ENCODE results near the gene EPS8L2. TPM values are rescaled to one million over a fixed set of nuclear protein-coding genes. Genes with fewer than 3 reads are reported as not detected.

Gene EPS8L2
- total RNA-seq, 4 donors from 2014 or later: 185 to 259 (median 195) TPM

GRCh38 chr11:660281-660680 is 45.8 kb upstream of the EPS8L2 start:
- no peak for TF ChIP-seq POLR2A (IDR thresholded peaks at IDR 0.05)
- TF ChIP-seq, protein P1, sequence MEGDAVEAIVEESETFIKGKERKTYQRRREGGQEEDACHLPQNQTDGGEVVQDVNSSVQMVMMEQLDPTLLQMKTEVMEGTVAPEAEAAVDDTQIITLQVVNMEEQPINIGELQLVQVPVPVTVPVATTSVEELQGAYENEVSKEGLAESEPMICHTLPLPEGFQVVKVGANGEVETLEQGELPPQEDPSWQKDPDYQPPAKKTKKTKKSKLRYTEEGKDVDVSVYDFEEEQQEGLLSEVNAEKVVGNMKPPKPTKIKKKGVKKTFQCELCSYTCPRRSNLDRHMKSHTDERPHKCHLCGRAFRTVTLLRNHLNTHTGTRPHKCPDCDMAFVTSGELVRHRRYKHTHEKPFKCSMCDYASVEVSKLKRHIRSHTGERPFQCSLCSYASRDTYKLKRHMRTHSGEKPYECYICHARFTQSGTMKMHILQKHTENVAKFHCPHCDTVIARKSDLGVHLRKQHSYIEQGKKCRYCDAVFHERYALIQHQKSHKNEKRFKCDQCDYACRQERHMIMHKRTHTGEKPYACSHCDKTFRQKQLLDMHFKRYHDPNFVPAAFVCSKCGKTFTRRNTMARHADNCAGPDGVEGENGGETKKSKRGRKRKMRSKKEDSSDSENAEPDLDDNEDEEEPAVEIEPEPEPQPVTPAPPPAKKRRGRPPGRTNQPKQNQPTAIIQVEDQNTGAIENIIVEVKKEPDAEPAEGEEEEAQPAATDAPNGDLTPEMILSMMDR (IDR thresholded peaks at IDR 0.05): no peak
- Histone ChIP-seq H3K27ac (no peak overlapping the region), H3K4me3 (replicated peaks in 1 of 3) (no peak overlapping the region), H3K36me3 (peaks cover 0 to 12% of the 10 kb centered on the region in 2 donors), H3K4me1 (no peaks in the 10 kb centered on the region), H3K9me3 (no peaks in the 10 kb centered on the region), H3K27me3 (no peaks in the 10 kb centered on the region)
- no peak for DNase-seq
- WGBS, 2 donors: 93 to 95% methylated on average over 9 to 19 of the region's 19 CpGs
- intact Hi-C loops (cut with DNase I): loop anchor here (10.0 kb wide), 1 partner anchor 65 kb away; no protein-coding TSS in a partner anchor

DNA sequence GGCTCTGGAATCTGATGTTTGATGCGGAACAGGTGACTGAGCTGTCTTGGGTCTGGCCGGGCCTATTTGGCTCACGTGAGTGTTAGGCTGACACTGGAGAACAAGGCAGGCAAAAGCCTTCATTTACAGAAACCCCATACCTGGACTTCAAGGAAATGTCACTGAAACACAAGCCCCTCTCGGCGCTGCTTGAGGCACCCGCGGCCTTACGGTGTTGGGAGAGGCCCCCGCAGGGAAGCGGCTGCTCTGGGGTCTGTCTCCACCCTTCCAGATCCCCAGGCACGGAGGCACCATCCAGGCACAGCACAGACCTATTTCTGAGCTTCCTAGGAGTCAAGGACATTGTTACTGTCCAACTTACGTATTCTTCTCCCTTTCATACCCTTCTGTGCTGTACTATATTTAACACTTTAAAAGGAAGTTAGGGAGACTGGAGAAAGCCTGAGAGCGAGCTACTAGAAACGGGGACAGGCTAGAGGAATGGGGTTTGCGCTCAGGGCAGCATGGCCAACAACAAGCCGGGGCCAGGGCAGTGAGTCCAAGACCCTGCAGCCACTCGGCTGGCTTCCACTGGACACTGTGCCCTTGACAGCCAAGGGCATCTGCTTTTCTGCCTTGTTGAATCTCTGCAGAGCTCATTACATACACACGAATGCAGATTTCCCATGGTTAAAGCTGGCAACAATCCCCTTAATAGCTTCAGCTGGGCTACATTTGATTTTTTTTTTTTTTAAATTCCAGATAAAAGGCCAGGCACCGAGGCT is 45.2 kb upstream of the EPS8L2 start:
- peaks cover 3 to 12% of the 10 kb centered on the region in 2 donors for H3K36me3 ChIP-seq

GRCh38 chr11:662689-663274 is 43.2 kb upstream of the EPS8L2 start:
- TF ChIP-seq, protein P1 (IDR thresholded peaks at IDR 0.05): peak; percentile 28 to 81 (median 68)
- TF ChIP-seq POLR2A (IDR thresholded peaks at IDR 0.05): no peak
- Histone ChIP-seq H3K4me3 (replicated peaks in 1 of 3) (no peak overlapping the region), H3K36me3 (peaks cover 5 to 12% of the 10 kb centered on the region in 2 donors), H3K9me3 (no peaks in the 10 kb centered on the region), H3K27me3 (no peaks in the 10 kb centered on the region), H3K27ac (no peak overlapping the region), H3K4me1 (peaks cover 0 to 3% of the 10 kb centered on the region in 2 donors)
- DNase-seq: peak; percentile 66 to 74
- WGBS, 2 donors: 57 to 66% methylated on average over 14 to 15 of the region's 15 CpGs
- intact Hi-C loops (cut with DNase I): loop anchor here (10.0 kb wide), 1 partner anchor 62 kb away; no protein-coding TSS in a partner anchor

More for the DNA sequence above, 45.2 kb upstream of the EPS8L2 start:
- Histone ChIP-seq H3K9me3 (no peaks in the 10 kb centered on the region), H3K27me3 (no peaks in the 10 kb centered on the region), H3K27ac (no peak overlapping the region), H3K4me3 (replicated peaks in 1 of 3) (no peak overlapping the region), H3K4me1 (peaks cover 0 to 3% of the 10 kb centered on the region in 2 donors)
- intact Hi-C loops (cut with DNase I): loop anchor here (10.0 kb wide), 1 partner anchor 64 kb away; no protein-coding TSS in a partner anchor
- 87 to 90% methylated on average over 13 to 16 of the region's 19 CpGs for WGBS, 2 donors
- TF ChIP-seq, protein P1 (IDR thresholded peaks at IDR 0.05): no peak
- no peak for TF ChIP-seq POLR2A (IDR thresholded peaks at IDR 0.05)
- DNase-seq: no peak

- H3K27ac ChIP-seq: peak overlapping the region in 1 of 3 donors; percentile 26
- H3K27me3 ChIP-seq: no peaks in the 10 kb centered on the region
- intact Hi-C loops (cut with DNase I): loop anchor here (10.0 kb wide), 1 partner anchor 60 kb away; no protein-coding TSS in a partner anchor
- no peak for DNase-seq
- H3K4me1 ChIP-seq: peaks cover 3 to 7% of the 10 kb centered on the region in 2 donors
- WGBS, 2 donors: 74 to 83% methylated on average over 9 to 11 of the region's 15 CpGs
- peaks cover 5 to 6% of the 10 kb centered on the region in 2 donors for H3K36me3 ChIP-seq
- no peak for TF ChIP-seq POLR2A (IDR thresholded peaks at IDR 0.05)
- TF ChIP-seq, protein P1 (IDR thresholded peaks at IDR 0.05): no peak
- no peaks in the 10 kb centered on the region for H3K9me3 ChIP-seq
- H3K4me3 ChIP-seq (replicated peaks in 1 of 3): no peak overlapping the region
Observed at GRCh38 chr11:665062-665703, 40.8 kb upstream of the EPS8L2 start.
